LNCAP (cell line): Measurements from ENCODE around the gene CD300LB.

Experiments
- TF ChIP-seq, protein P1 (sequence below): fragments of 450-650 bp; IDR thresholded peaks from 2 replicates; pipeline ENCODE4 v1.5.1; 2017; ENCODE audit warnings: mild to moderate bottlenecking

Gene CD300LB

GRCh38 chr17:74480290-74480689 is 51.0 kb downstream of the CD300LB start:
- TF ChIP-seq, protein P1, sequence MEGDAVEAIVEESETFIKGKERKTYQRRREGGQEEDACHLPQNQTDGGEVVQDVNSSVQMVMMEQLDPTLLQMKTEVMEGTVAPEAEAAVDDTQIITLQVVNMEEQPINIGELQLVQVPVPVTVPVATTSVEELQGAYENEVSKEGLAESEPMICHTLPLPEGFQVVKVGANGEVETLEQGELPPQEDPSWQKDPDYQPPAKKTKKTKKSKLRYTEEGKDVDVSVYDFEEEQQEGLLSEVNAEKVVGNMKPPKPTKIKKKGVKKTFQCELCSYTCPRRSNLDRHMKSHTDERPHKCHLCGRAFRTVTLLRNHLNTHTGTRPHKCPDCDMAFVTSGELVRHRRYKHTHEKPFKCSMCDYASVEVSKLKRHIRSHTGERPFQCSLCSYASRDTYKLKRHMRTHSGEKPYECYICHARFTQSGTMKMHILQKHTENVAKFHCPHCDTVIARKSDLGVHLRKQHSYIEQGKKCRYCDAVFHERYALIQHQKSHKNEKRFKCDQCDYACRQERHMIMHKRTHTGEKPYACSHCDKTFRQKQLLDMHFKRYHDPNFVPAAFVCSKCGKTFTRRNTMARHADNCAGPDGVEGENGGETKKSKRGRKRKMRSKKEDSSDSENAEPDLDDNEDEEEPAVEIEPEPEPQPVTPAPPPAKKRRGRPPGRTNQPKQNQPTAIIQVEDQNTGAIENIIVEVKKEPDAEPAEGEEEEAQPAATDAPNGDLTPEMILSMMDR, result no peak

GRCh38 chr17:74478420-74479100 is 52.7 kb downstream of the CD300LB start:
- TF ChIP-seq, protein P1, result no peak

DNA sequence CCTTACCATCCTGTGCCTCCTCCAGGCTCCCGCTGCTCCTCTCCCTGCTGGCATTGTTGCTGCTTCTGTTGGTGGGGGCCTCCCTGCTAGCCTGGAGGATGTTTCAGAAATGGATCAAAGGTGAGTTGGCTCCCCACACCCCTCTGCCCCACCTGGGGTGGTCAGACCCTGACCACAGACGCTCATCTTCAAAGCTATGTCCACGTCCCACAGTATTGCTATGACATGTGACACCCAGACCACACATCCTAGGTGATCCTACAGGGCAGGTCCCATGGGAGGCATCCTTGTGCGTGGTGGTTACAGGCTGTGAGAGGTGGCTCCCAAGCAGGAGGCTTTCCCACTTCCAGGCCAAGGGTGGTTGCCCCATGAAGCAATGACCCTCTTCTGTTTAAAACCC is 53.9 kb downstream of the CD300LB start:
- TF ChIP-seq, protein P1, result no peak

DNA sequence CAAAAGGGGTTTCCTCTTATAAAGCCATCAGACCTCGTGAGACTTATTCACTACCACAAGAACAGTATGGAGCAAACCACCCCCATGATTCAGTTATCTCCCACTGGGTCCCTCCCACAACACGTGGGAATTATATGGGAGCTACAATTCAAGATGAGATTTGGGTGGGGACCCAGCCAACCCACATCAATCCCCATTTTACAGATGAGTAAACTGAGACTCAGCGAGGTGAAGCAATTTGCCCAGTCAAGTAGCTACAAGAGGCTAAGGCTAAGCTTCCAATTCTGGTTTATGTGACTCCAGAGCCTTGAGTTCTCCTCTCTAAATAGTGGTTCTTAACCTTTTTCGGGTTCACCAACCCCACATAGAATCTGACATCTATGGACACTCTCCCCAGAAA is 56.1 kb downstream of the CD300LB start:
- TF ChIP-seq, protein P1, result no peak

GRCh38 chr17:74474043-74474792 is 57.1 kb downstream of the CD300LB start:
- TF ChIP-seq, protein P1, result no peak

- TF ChIP-seq, protein P1, result no peak
These were observed 58.0 kb downstream of the CD300LB start for GRCh38 chr17:74473294-74473693.

DNA sequence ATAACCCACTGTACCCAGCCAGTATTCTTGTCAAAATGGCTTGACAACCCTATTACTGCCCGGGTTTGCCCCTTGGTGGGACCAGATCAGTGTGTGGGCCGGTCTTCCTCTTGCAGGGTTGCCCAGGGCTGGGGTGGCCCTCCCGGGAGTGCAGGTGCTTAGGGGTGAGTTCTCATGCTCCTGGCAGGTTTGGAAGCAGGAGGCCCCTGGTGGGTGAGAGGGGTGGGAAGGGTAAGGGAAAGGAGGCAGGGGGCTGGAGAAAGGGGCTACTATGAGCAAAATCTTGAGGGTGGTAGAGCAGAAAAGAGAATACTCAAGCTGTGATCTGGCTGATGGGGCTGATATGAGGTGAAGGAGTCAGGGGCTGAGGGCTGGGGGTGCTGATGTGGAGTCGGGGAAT is 58.4 kb downstream of the CD300LB start:
- TF ChIP-seq, protein P1, result no peak
